Hippocampal formation (tissue), 2 donors: Measurements from ENCODE around the gene OR8U1.
"Not testable (repeated sequence)": the region's sequence is repeated elsewhere in the genome, so short reads cannot be mapped to it uniquely, and the experiment has no call there.

ENCODE experiments used
- DNase-seq, 2 donors: peaks; one replicate each; lab custom pipeline; 2025; lab: John Stamatoyannopoulos, UW

OR8U1 gene

DNA sequence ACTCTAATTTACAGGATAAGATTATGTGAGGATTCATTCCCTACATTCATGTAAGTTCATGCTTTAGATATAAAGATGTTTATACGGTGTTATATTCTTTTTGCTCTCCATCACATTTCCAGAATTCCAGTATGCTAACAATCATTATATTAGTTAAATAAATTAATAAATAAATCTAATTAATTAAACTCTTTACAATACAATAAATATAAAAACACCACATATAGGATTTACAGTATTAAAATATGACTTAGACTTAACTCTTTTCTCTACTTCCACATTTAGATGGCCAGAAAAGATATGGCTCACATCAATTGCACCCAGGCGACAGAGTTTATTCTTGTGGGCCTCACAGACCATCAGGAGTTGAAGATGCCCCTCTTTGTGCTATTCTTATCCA lies at the start of gene OR8U1:
OR8U1 (plus strand) TSS at position 301 of the 400 bp plus-strand sequence; CDS start at position 301, 0 bp downstream.
- no peak for DNase-seq

DNA sequence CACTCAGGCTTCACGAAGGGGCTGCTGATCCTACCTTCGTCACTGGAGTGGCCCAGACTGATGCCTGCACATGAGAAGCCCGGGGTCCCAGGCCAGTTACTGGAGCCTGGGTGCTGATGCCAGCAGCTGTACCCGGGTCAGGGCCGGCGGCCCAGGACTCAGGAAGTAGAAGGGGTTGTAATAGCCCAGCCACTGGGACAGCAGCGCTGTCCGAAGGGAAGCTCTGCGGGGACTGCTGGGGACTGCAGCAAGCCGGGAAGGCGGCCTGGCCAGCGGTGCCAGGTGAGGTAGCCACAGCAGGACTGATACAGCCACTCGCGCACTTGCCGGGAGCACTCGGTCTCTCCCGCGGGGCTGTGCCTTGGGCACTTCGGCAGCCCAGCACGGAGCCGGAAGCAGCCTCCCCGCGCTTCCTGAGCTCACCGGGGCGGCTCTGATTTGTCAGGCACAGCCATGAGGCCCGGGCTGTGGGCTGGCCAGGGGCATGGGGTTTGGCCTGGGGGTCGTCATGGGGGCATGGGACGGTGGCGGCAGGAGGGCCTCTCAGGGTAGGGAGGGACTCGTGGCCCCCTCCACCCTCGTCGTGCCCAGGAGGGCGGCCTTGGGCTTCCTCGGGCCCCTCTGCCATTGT lies 43.4 kb upstream of the OR8U1 start:
- no peak for DNase-seq

DNA sequence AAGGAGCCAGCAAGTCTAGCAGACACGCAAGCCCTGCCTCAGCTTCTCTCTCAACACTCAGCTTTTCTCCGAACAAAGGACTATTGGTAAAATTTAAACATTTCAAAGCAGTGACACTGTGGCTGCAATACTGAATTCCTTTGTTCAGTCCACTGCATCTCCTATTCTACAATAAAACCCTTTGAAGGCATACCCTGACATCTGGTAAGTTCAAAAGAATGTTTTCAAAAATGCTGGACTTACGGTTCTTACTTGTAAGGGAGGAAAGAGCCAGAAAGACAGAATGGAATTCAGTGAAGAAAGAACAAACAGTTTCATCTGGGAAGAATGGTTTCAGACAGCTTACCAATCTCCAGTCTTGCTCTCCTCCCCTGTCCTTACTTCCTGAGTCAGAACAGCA lies 42.3 kb upstream of the OR8U1 start:
- DNase-seq = no peak

DNA sequence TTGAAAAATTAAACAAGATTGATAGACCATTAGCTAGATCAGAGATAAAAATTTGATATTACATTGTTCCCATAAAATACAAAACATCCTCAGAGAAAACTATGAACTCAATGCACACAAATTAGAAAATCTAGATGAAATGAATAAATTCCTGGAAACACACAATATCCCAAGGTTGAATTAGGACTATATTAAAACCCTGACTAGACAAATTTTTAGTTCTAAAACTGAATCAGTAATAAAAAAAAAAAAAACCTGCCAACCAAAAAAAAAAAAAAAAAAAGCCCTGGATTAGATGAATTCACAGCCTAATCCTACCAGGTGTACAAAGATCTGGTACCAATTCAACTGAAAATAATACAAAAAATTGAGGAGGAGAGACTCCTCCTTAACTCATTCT lies 35.1 kb upstream of the OR8U1 start:
- no peak for DNase-seq

DNA sequence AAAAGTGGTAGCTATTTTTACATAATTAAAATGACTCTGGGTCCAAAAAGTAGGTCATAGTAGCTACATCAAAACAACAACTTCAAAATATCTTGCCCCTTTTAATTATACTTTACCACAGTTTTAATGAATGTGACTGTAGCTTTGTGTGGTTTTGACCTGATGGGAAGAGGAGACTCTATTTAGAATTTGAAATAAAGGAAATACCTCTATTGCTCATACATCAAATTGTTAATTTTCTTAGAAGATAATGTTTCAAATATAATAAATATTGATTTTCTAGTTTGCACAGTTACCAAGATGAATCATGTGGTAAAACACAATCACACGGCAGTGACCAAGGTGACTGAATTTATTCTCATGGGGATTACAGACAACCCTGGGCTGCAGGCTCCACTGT lies 29.7 kb upstream of the OR8U1 start, which contains the start of gene OR8K1:
OR8K1 (plus strand) TSS at position 301 of the 400 bp plus-strand sequence; CDS start at position 301, 0 bp downstream.
- no peak for DNase-seq

DNA sequence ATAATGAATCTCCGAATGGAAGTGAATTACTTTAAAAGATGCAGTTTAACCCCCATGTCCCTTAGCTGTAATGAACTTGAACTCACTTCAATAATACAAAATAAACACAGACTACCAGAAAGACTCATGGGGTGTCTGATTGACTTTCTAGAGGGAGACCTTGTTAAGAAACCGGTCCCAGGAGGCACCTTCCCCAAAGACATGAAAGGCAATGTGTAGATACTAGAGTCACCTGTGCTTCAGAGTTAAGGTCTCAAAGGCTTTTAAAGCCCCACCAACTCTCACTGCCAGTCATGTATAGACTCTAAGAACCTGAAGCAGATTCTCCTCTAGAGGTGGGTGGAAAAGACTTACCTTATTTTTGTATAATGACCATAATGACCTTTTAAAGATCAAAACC lies 21.4 kb upstream of the OR8U1 start, which contains the start of gene OR8J1:
OR8J1 (plus strand) TSS at position 301 of the 400 bp plus-strand sequence. CDS start 5,956 bp downstream, outside the sequence.
- DNase-seq = no peak

DNA sequence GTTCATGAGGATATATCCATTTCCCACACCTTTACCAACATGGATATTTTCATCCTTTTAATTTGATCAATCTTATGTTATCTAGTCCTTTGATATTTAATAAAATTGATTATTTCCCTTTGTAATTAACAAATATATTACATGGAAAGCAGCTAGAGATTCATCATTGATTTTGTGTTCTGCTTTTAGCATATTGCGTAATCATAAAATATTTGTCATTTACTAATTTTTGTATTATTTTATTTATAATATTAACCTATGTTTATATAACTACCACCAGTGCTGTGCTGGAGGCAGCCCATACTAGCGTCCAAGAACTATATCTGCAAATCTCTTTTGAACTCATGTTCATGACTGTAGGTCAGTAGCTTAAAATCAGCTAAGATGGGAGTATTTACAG lies 4.7 kb downstream of the OR8U1 start:
- DNase-seq = no peak

DNA sequence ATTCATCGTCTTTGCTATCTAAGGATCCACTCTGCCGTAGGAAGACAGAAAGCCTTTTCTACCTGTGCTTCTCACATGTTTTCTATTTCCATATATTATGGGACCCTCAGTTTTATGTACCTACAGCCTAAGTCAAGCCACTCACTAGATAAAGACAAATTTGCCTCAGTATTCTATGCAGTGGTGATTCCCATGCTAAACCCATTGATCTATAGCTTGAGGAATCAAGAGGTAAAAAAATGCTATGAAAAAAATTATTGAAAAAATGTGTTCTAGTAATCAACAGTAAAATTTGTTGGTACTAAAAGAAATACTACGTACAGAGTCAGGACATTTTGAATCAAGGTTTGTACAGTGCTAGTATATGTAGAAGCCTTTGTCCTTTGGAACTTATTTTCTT lies 19.0 kb downstream of the OR8U1 start:
- DNase-seq = no peak

DNA sequence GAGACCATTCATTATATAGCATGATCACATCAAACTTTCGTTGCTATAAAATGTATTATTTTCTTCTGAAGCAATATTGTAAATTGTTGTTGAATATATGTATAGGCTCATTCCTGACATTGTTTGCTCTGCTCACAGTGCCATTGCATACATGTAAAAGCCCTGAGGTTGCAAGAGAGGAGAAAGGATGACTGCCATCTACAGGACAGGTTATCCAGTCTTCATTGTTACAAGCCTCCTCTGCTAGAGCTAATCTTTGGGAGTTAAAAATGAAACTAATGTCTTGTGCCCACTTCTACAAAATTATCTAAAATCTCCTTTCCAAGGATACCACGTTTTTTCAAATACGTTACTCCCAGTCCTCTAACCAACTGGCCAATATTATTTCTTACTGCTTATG lies 20.6 kb downstream of the OR8U1 start:
- DNase-seq = no peak

DNA sequence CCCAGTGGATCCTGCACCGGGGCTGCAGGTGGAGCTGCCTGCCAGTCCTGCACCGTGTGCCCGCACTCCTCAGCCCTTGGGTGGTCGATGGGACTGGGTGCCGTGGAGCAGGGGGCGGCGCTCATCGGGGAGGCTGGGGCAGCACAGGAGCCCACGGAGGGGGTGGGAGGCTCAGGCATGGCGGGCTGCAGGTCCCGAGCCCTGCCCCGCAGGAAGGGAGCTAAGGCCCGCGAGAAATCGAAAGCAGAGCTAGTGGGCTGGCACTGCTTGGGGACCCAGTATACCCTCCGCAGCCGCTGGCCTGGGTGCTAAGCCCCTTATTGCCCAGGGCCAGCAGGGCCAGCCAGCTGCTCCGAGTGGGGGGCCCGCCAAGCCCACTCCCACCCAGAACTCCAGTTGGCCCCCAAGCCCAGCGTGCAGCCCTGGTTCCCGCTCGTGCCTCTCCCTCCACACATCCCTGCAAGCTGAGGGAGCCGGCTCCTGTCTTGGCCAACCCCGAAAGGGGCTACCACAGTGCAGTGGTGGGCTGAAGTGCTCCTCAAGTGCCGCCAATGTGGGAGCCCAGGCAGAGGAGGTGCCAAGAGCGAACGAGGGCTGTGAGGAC lies 26.5 kb downstream of the OR8U1 start:
- not testable (repeated sequence) for DNase-seq

DNA sequence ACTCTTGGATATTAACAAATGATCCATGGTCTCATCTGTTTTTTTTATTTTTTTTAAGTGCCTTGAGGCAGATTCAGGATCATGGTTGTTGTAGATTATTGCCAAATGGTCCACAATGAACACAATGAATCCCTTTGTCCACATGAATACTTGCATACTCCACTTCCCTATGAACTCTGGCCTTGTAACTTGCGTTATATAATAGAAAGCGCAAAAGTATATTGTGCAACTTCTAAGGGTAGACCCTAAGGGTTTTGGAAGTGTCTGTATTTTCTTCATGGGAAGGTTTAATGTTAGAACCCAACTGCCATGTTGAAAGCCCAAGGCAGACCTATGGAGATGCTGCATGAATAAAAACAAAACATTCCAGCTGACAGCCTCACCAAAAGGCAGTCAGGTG lies 29.0 kb downstream of the OR8U1 start:
- no peak for DNase-seq

DNA sequence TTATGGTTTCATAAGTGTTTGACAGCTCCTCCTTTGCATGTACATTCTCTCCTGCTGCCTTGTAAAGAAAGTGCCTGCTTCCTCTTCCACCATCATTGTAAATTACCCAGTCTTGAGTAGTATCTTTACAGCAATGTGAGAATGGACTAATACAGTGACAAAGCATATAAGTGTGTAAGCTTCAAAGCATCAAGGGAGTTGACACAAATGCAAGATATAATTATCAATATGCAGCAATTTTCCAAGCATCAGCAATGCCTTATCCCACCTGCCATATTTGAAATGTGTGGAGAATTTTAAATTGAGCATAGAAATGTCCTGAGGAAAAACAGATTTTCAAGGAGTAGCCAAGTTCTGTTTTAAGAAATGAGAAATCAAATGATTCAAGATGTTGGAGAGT lies 35.4 kb downstream of the OR8U1 start:
- no peak for DNase-seq

DNA sequence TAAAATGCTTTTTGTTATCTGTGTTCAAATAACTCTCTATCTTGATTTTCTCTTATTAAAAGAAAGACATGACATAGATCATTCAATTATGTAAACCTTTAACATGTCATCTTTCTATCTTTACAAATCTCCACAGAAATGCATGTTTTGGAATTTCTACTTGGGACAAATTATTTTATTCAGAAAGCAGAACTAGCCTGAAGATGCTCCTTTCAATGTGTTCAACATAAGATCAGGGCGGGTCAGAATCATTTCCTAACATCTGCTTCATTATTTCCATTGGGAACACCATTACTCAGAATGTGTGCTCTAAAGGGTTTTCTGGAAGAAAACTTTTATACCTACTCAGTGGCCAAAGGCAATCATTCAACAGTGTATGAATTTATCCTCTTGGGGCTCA lies 37.0 kb downstream of the OR8U1 start, which contains the start of gene OR5AL1:
OR5AL1 (plus strand) TSS at position 301 of the 400 bp plus-strand sequence.
- no peak for DNase-seq
